Karpas-422 (cell line): ENCODE results near the gene AXIN2. TPM values are rescaled to one million over a fixed set of nuclear protein-coding genes. Genes with fewer than 3 reads are reported as not detected.

Experiments
- DNase-seq: peaks from one replicate; pipeline ENCODE4 v3.0.0-alpha.2; 2015
- H2AFZ ChIP-seq: fragments of 200-600 bp; sonication (generic); 2 replicates; pipeline ENCODE4 v1.6.1; 2014; ENCODE audit warnings: antibody characterized with exemption, low read length, mixed read lengths
- H3K27ac ChIP-seq: fragments of 200-600 bp; sonication (generic); 2 replicates; pipeline ENCODE4 v1.5.1; 2014; ENCODE audit warnings: mild to moderate bottlenecking, low read length, moderate library complexity
- H3K27me3 ChIP-seq: fragments of 200-600 bp; sonication (generic); 2 replicates; pipeline ENCODE4 v1.6.1; 2014; ENCODE audit warnings: low read length, mixed read lengths
- H3K36me3 ChIP-seq: fragments of 200-600 bp; sonication (generic); 2 replicates; pipeline ENCODE4 v1.6.1; 2014; ENCODE audit warnings: low read length, mixed read lengths; ENCODE audit not compliant: insufficient read depth
- H3K4me1 ChIP-seq: fragments of 200-600 bp; sonication (generic); 2 replicates; pipeline ENCODE4 v1.6.1; 2014; ENCODE audit warnings: mild to moderate bottlenecking, low read length, mixed read lengths
- H3K4me2 ChIP-seq: fragments of 200-600 bp; sonication (generic); 2 replicates; pipeline ENCODE4 v1.6.1; 2014; ENCODE audit warnings: low read length, low read depth, mild to moderate bottlenecking; ENCODE audit not compliant: poor library complexity, severe bottlenecking
- H3K4me3 ChIP-seq: fragments of 200-600 bp; sonication (generic); 2 replicates; pipeline ENCODE4 v1.5.1; 2014; ENCODE audit warnings: mild to moderate bottlenecking, antibody characterized with exemption, low read length, mixed read lengths
- H3K79me2 ChIP-seq: fragments of 200-600 bp; sonication (generic); 2 replicates; pipeline ENCODE4 v1.6.1; 2014; ENCODE audit warnings: mild to moderate bottlenecking, low read length, mixed read lengths
- H3K9ac ChIP-seq: fragments of 200-600 bp; sonication (generic); 2 replicates; pipeline ENCODE4 v1.6.0; 2014; ENCODE audit warnings: low read length
- H3K9me2 ChIP-seq: fragments of 200-600 bp; sonication (generic), shearing (Covaris generic); replicated peaks from 2 replicates; pipeline ENCODE4 v1.6.0; 2014; ENCODE audit warnings: mild to moderate bottlenecking, low read length, moderate library complexity; ENCODE audit not compliant: insufficient read depth
- H3K9me3 ChIP-seq: fragments of 300-700, 200-600 bp; sonication (generic); 2 replicates; pipeline ENCODE4 v1.6.1; 2014; ENCODE audit warnings: low read length, mixed read lengths
- H4K20me1 ChIP-seq: fragments of 200-600 bp; sonication (generic); 2 replicates; pipeline ENCODE4 v1.6.1; 2014; ENCODE audit warnings: mild to moderate bottlenecking, antibody characterized with exemption, low read length, low read depth; ENCODE audit not compliant: insufficient read depth
- total RNA-seq: library from RNA; depleted of rRNA; stranded (reverse); fragments of >200 nt; shearing (Covaris generic); gene quantifications from 2 replicates; pipeline ENCODE4 v1.2.3, GENCODE V29; 2014; ENCODE audit warnings: low replicate concordance

AXIN2 gene
- total RNA-seq, 1 experiment from 2014 or later = not detected

DNA sequence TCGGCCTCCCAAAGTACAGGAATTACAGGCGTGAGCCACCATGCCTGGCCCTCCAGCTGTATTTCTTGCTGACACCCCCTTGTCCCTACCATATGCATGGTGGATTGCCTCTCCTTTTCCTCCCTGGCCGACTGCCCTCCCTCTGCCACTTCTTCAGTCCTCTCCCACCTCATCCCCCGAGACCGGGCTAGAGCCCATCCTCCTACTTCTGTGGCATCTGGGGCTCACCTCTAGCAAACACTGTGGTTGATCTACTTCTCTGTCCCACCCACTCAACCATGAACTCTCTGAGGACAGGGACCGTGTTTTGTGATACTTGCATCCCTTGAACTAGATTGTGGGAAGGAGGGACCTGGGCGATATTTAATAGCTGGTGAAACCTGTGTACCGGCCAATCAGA is 7.5 kb upstream of the AXIN2 start:
- DNase-seq = no peak
- Histone ChIP-seq H3K9me3 (no peaks in the 10 kb centered on the region), H2AFZ (no peak overlapping the region), H3K9ac (no peak overlapping the region), H4K20me1 (no peaks in the 10 kb centered on the region), H3K4me2 (no peak overlapping the region), H3K9me2 (no peaks in the 10 kb centered on the region), H3K27me3 (no peaks in the 10 kb centered on the region), H3K4me3 (no peak overlapping the region), H3K36me3 (no peaks in the 10 kb centered on the region), H3K27ac (no peak overlapping the region), H3K79me2 (no peaks in the 10 kb centered on the region), H3K4me1 (no peaks in the 10 kb centered on the region)

DNA sequence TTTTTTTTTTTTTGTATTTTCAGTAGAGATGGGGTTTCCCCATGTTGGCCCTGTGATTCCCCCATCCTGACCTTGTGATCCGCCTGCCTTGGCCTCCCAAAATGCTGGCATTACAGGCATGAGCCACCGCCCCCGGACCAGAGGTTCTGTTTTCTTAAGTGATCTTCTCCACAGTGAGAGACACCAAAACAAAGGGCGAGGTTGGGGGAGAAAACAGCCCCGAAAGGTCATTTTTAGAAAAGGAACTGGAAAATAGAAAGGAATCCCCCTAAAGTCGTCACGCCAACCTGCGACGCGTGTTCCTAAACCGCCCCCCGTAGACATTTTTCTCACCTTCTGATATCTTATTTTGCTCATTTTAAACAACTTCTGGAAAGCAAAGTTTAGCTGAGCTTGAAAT is 6.1 kb upstream of the AXIN2 start:
- H3K4me2 ChIP-seq = no peak overlapping the region
- no peak for DNase-seq
- H3K9me3 ChIP-seq = no peaks in the 10 kb centered on the region
- no peak overlapping the region for H3K9ac ChIP-seq
- H3K4me1 ChIP-seq = no peaks in the 10 kb centered on the region
- H3K36me3 ChIP-seq = no peaks in the 10 kb centered on the region
- H3K9me2 ChIP-seq = no peaks in the 10 kb centered on the region
- H3K4me3 ChIP-seq = no peak overlapping the region
- H2AFZ ChIP-seq = no peak overlapping the region
- H3K27ac ChIP-seq = no peak overlapping the region
- no peaks in the 10 kb centered on the region for H3K79me2 ChIP-seq
- no peaks in the 10 kb centered on the region for H4K20me1 ChIP-seq
- no peaks in the 10 kb centered on the region for H3K27me3 ChIP-seq

DNA sequence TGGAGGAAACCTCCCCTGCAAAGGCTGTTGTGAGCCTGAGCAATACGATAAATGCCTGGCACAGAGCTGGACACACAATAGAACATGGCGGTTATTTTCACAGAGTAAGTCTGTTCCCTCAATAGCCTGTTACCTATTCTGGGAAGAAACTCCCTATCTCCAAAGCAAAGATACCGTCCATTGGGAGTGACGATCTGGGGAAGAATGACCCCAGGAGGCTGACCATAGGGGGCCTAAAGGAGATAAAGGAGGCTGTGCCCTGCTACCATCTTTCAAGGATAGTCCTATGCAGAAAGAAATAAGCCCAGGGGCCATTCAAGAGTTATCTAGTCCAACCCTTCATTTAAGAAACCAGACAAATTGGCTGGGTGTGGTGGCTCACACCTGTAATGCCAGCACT is 4.1 kb upstream of the AXIN2 start:
- Histone ChIP-seq H3K36me3 (no peaks in the 10 kb centered on the region), H4K20me1 (no peaks in the 10 kb centered on the region; the same call in 1 of the 2 replicates), H3K4me3 (no peak overlapping the region), H3K4me2 (no peak overlapping the region), H3K9ac (no peak overlapping the region), H3K4me1 (no peaks in the 10 kb centered on the region), H3K27ac (no peak overlapping the region), H3K27me3 (no peaks in the 10 kb centered on the region), H3K9me3 (no peaks in the 10 kb centered on the region), H3K79me2 (no peaks in the 10 kb centered on the region), H3K9me2 (no peaks in the 10 kb centered on the region), H2AFZ (no peak overlapping the region)
- DNase-seq = no peak

DNA sequence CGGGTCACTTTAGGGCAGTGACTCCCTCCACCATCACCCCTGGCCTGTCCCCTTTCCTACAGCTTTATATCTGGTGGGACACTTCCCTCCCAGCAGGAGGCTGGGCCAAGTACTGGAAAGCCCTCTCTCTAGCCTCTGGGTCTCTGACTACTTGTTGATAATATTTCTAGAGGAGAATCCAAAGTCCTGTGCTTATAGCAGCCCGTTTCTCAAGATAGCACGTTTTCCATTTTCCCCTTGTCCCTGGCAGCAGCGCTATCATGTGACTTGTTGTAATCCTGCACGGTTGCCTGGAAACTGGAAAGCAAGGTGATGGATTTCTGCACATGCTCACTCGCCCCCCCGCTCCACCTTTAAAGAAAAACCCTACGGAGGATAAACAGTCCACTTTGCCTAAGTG is 3.3 kb upstream of the AXIN2 start:
- Histone ChIP-seq H3K27ac (no peak overlapping the region), H3K27me3 (no peaks in the 10 kb centered on the region), H3K9ac (no peak overlapping the region), H3K9me2 (no peaks in the 10 kb centered on the region), H3K79me2 (no peaks in the 10 kb centered on the region), H3K4me1 (peaks cover 4% of the 10 kb centered on the region; the same call in 1 of the 2 replicates), H3K9me3 (no peaks in the 10 kb centered on the region), H4K20me1 (no peaks in the 10 kb centered on the region; the same call in 1 of the 2 replicates), H3K4me3 (no peak overlapping the region), H2AFZ (no peak overlapping the region), H3K4me2 (no peak overlapping the region), H3K36me3 (no peaks in the 10 kb centered on the region)
- DNase-seq = no peak

DNA sequence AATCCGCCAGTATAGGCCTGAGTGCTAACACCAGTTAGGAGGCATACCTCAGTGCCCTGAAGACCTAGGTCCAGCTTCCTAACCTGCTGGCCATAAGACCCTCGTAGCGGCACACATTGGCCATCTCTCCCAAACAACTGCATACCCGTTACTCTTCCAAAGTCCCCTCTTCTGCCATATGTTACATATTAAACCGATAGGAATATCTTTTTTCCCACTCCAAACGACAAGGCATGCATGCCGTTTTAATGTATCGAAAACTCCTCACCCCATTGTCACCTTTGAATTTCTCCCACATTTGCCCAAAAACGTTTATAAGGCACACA is 721 bp upstream of the AXIN2 start:
- no peaks in the 10 kb centered on the region for H3K9me2 ChIP-seq
- no peak overlapping the region for H3K4me2 ChIP-seq
- no peaks in the 10 kb centered on the region for H3K27me3 ChIP-seq
- no peaks in the 10 kb centered on the region for H3K36me3 ChIP-seq
- H3K4me1 ChIP-seq = peaks cover 4% of the 10 kb centered on the region; the same call in 1 of the 2 replicates
- no peak overlapping the region for H3K9ac ChIP-seq
- no peak overlapping the region for H2AFZ ChIP-seq
- DNase-seq = no peak
- H4K20me1 ChIP-seq = no peaks in the 10 kb centered on the region; the same call in 1 of the 2 replicates
- no peaks in the 10 kb centered on the region for H3K9me3 ChIP-seq
- H3K4me3 ChIP-seq = no peak overlapping the region
- H3K79me2 ChIP-seq = no peaks in the 10 kb centered on the region
- no peak overlapping the region for H3K27ac ChIP-seq

DNA sequence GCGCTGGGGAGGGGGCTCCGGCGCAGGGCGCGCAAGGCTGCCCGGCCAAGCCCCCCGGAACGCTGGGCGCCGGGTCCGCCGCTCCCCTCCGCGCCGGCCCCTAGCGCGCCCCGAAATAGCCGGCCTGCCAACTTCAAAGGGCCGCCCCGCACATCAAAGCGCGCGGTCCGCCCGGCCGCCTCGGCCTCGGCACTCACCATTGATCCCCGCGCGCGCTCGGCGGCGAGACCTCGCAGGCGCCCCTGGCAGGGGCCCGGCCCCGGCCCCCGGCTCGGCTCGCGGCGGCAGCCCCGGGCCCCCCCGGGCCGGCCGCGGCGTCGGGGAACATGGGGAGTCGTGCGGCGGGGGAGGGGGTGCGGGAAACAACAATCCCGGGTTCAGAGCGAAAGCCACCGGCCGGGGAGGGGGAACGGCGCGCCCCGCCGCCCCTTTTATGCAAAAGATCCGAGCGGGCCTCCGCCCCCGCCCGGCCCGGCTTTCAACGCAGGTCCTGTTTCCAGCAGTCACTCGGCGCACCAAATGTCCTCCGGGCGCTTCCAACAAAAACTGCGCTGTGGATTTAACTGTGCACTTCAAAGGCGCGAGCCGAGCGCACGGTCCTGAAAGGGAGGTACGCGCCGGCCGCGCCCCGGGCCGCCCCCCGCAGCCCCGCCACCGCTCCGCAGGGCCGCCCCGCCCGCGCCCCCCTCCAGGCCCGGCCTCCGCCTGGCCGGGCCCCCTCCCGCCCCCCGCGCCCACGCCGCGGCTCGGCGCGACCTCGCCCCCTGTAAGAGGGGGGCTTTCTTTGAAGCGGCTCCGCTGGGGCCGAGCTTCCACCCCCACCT is 608 bp downstream of the AXIN2 start:
- DNase-seq = peak; percentile 78
- H3K4me3 ChIP-seq = peak overlapping the region; percentile 59; the same call in 1 of the 2 replicates
- H3K79me2 ChIP-seq = no peaks in the 10 kb centered on the region
- no peaks in the 10 kb centered on the region for H3K9me2 ChIP-seq
- H3K9ac ChIP-seq = peak overlapping the region; percentile 66
- H3K4me1 ChIP-seq = peaks cover 4% of the 10 kb centered on the region; the same call in 1 of the 2 replicates
- H3K4me2 ChIP-seq = peak overlapping the region; percentile 60
- H3K9me3 ChIP-seq = no peaks in the 10 kb centered on the region
- no peak overlapping the region for H2AFZ ChIP-seq
- H3K27me3 ChIP-seq = no peaks in the 10 kb centered on the region
- no peak overlapping the region for H3K27ac ChIP-seq
- H3K36me3 ChIP-seq = no peaks in the 10 kb centered on the region
- H4K20me1 ChIP-seq = no peaks in the 10 kb centered on the region; the same call in 1 of the 2 replicates

DNA sequence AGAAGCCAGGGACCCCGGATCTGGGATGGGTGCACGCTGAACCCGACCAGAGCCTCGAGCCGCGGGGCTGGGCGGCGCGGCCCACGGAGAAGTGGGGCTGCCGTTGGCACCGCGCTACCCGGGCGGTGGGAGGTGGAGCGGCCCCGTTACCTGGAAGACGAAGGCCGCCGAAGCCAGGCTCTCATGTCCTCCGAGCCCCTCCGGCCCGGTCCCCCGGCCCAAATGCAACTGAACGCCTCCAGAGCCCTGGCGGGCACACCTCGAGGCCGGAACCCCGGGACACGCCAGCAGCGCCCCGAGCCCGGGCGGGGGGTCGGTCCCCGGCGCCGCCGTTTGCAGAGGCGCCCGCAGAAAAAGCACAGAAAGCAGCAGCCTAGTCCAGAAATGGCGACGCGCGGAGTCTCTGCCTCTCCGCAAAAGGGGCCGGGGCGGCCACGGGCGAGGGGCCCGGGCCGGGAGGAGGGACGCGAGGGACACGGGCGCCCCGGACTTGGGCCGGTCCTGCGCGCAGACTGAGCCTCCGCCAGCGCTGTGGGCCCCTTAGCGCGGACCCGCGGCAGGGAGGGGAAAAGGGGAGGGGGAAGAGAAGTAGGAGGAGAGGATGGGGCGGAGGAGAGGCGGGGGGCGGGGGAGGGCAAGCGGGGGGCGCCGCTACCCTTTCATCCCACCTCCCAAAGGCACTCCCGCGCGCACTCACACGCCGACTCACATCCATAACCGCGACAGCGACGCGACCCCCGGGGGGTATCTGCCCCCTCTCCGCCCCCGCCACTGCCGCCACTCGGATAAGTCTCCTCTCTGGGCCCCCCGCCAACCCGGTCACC is 1.4 kb downstream of the AXIN2 start:
- DNase-seq = no peak
- H3K4me1 ChIP-seq = peaks cover 4% of the 10 kb centered on the region; the same call in 1 of the 2 replicates
- peak overlapping the region; percentile 59; the same call in 1 of the 2 replicates for H3K4me3 ChIP-seq
- peak overlapping the region; percentile 38 for H3K4me2 ChIP-seq
- no peaks in the 10 kb centered on the region for H3K9me2 ChIP-seq
- no peak overlapping the region for H3K9ac ChIP-seq
- H3K9me3 ChIP-seq = no peaks in the 10 kb centered on the region
- no peaks in the 10 kb centered on the region; the same call in 1 of the 2 replicates for H4K20me1 ChIP-seq
- no peak overlapping the region for H2AFZ ChIP-seq
- no peak overlapping the region for H3K27ac ChIP-seq
- no peaks in the 10 kb centered on the region for H3K27me3 ChIP-seq
- no peaks in the 10 kb centered on the region for H3K36me3 ChIP-seq
- no peaks in the 10 kb centered on the region for H3K79me2 ChIP-seq

DNA sequence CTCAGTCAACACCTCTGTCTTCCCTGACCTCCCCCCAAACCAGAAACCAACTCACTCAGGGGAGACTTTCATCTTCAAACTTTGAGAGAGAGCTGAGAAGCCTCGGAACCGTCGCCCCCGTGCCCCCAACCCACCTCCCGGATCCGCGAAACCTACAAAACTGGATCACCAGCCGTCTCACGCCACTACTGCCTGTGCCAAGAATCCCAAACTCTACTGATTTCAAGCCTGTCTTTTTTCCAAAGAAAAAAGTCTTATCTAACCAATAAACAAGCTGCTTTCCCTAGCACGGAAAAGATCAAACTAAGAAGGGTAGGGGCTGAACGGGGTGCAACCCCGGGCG is 2.0 kb downstream of the AXIN2 start:
- no peak overlapping the region for H3K9ac ChIP-seq
- no peak overlapping the region for H3K27ac ChIP-seq
- H3K4me2 ChIP-seq = no peak overlapping the region
- no peaks in the 10 kb centered on the region for H3K79me2 ChIP-seq
- H4K20me1 ChIP-seq = no peaks in the 10 kb centered on the region; the same call in 1 of the 2 replicates
- peaks cover 4% of the 10 kb centered on the region; the same call in 1 of the 2 replicates for H3K4me1 ChIP-seq
- no peaks in the 10 kb centered on the region for H3K27me3 ChIP-seq
- DNase-seq = no peak
- no peaks in the 10 kb centered on the region for H3K36me3 ChIP-seq
- no peaks in the 10 kb centered on the region for H3K9me3 ChIP-seq
- H3K9me2 ChIP-seq = no peaks in the 10 kb centered on the region
- no peak overlapping the region for H3K4me3 ChIP-seq
- no peak overlapping the region for H2AFZ ChIP-seq
